Fibroblast of skin of left quadriceps (primary cell): ENCODE data around the gene KIAA1191.

Experiments
- DNase-seq, 2 experiments: peaks; one replicate each; pipeline ENCODE4 v3.0.0-alpha.2; 2013; ENCODE audit warnings: low read depth in 2 of 2

KIAA1191 gene

GRCh38 chr5:176389135-176390123 is 27.9 kb upstream of the KIAA1191 start:
- DNase-seq = no peak

- DNase-seq = peak; percentile 98
Measured at GRCh38 chr5:176388444-176389134, 27.0 kb upstream of the KIAA1191 start, which contains the start of the genes HIGD2A and NOP16. Gene HIGD2A (plus strand): TSS chr5:176388751. CDS start chr5:176388820, 69 bp downstream. Gene NOP16 (minus strand): TSS chr5:176388598. CDS start chr5:176388539, 59 bp downstream.

GRCh38 chr5:176388003-176388443 is 26.5 kb upstream of the KIAA1191 start:
- no peak for DNase-seq

GRCh38 chr5:176387384-176387925 is 25.9 kb upstream of the KIAA1191 start:
- no peak for DNase-seq

GRCh38 chr5:176386491-176386890 is 24.9 kb upstream of the KIAA1191 start:
- no peak for DNase-seq

GRCh38 chr5:176384991-176385390 is 23.4 kb upstream of the KIAA1191 start:
- DNase-seq = no peak

GRCh38 chr5:176384366-176384930 is 22.9 kb upstream of the KIAA1191 start:
- no peak for DNase-seq

- no peak for DNase-seq
Measured at GRCh38 chr5:176383961-176384360, 22.4 kb upstream of the KIAA1191 start.

GRCh38 chr5:176383248-176383905 is 21.8 kb upstream of the KIAA1191 start:
- DNase-seq = no peak

GRCh38 chr5:176382721-176383120 is 21.2 kb upstream of the KIAA1191 start:
- DNase-seq = no peak

GRCh38 chr5:176381979-176382378 is 20.4 kb upstream of the KIAA1191 start:
- DNase-seq = no peak

GRCh38 chr5:176381423-176381822 is 19.9 kb upstream of the KIAA1191 start:
- no peak for DNase-seq

- no peak for DNase-seq
Measured at GRCh38 chr5:176379881-176380280, 18.3 kb upstream of the KIAA1191 start.

GRCh38 chr5:176373100-176373818 is 11.7 kb upstream of the KIAA1191 start:
- DNase-seq = no peak

- no peak for DNase-seq
Measured at GRCh38 chr5:176371621-176372539, 10.3 kb upstream of the KIAA1191 start.

GRCh38 chr5:176369934-176370711 is 8.6 kb upstream of the KIAA1191 start:
- DNase-seq = no peak

GRCh38 chr5:176368726-176369125 is 7.2 kb upstream of the KIAA1191 start:
- no peak for DNase-seq

- no peak for DNase-seq
Measured at GRCh38 chr5:176366232-176366894, 4.8 kb upstream of the KIAA1191 start.
